ENCODE measurements around the gene PREX1. TPM values are rescaled to one million over a fixed set of nuclear protein-coding genes. Genes with fewer than 3 reads are reported as not detected.

PREX1 gene
- total and polyA plus RNA-seq, 2 of the 4 experiments (the other 2 are of a cell fraction), result 0.67 to 0.72 TPM

DNA sequence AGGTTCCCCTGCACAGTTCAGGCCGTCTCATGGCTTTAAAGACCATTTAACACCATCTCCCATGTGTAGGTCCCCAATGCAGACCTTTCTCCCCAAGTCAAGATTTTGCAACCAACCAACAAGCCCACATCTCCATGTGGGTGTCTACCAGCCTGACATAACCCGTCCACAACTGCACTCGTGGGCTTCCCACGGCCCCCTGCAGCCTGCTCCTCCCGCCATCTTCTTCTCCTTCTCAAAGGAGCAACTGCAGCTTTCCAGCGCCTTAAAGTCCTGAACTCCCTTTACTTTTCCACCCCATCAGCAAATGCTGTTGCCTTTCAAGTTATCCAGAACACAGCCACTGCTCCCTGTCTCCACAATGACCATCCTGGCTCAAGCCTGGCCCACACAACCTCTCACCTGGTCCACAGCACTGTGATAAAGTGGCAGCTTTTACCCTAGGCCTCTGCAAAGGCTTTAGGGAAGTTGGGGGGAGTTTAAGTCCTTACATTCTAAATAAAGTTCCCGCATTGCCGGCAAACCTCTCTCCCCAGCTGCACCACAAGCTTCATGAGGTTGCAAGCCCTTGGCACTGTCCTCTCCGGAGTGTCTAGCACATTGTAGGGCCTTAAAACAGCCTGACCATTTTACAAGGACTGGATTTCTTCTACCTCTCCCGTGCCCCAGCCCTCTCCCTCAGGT, 140.5 kb downstream of the PREX1 start:
- Histone ChIP-seq H3K9ac (ENCODE audit: low read depth, low read length) (no peak overlapping the region), H3K4me1 (ENCODE audit: control insufficient read depth, insufficient read depth, low read length) (peaks cover 7% of the 10 kb centered on the region; the same call in 1 of the 2 replicates), H2AK5ac (ENCODE audit: low read depth, low read length) (no peak overlapping the region), H3K9me1 (ENCODE audit: insufficient read depth, low read length) (peaks cover 3% of the 10 kb centered on the region; the same call in 1 of the 2 replicates), H2BK5ac (ENCODE audit: low read depth, low read length, poor library complexity, severe bottlenecking) (no peak overlapping the region), H2BK120ac (ENCODE audit: low read depth, low read length) (no peak overlapping the region), H3K4me3 (ENCODE audit: insufficient read depth, low read depth, low read length) (no peak overlapping the region), H3K4ac (ENCODE audit: low read depth, low read length) (no peak overlapping the region), H2AFZ (replicated peaks; ENCODE audit: low read length, poor library complexity) (no peak overlapping the region), H2BK20ac (ENCODE audit: low read depth, low read length) (no peak overlapping the region), H3K27ac (ENCODE audit: insufficient read depth, low read length) (no peak overlapping the region), H3K14ac (replicated peaks; ENCODE audit: low read depth, low read length) (no peak overlapping the region), H3K79me1 (ENCODE audit: low read depth in 1 of 2, low read length in 2 of 2) (no peaks in the 10 kb centered on the region), H3K56ac (ENCODE audit: extremely low read depth, insufficient read depth, low read length) (no peak overlapping the region), H4K5ac (ENCODE audit: low read depth, low read length) (no peak overlapping the region), H2BK15ac (ENCODE audit: low read depth, low read length) (no peak overlapping the region), H3K9me3 (ENCODE audit: control insufficient read depth, insufficient read depth, low read length) (no peaks in the 10 kb centered on the region), H3K18ac (ENCODE audit: low read depth, low read length) (no peak overlapping the region), H2AK9ac (replicated peaks; ENCODE audit: low read depth, low read length, poor library complexity) (no peak overlapping the region), H3K27me3 (ENCODE audit: control insufficient read depth, insufficient read depth, low read length) (no peaks in the 10 kb centered on the region), H4K91ac (ENCODE audit: insufficient read depth, low read depth, low read length) (no peak overlapping the region), H3K36me3 (ENCODE audit: control insufficient read depth, insufficient read depth, low read length) (no peaks in the 10 kb centered on the region), H4K20me1 (ENCODE audit: insufficient read depth, low read length) (no peaks in the 10 kb centered on the region), H4K8ac (ENCODE audit: low read depth in 2 of 2, low read length in 2 of 2) (no peak overlapping the region), H3K4me2 (ENCODE audit: low read depth, low read length) (no peak overlapping the region), H3K23ac (ENCODE audit: low read depth, low read length) (no peak overlapping the region)
- BruUV-seq (replicated peaks), result no TSS peak
- ChIA-PET CTCF (no interaction called here), POLR2A (ENCODE audit: unreplicated experiment) (no interaction called here)
- 100% methylated on average over 4 of the region's 10 CpGs; no CpG with 5 or more reads in 1 of the 2 experiments for WGBS, 2 experiments (ENCODE audit: extremely low coverage in 2 of 2, insufficient read length in 1 of 2)
- intact Hi-C loops (cut with micrococcal nuclease) (no loop called here), dilution Hi-C loops (cut with HindIII; ENCODE audit: low sequenced_read_pairs, unreplicated experiment) (no loop called here), in situ Hi-C loops (cut with MboI; ENCODE audit: low sequenced_read_pairs) (no loop called here)
- no peak for ATAC-seq (ENCODE audit: low read depth)
- no peak for DNase-seq
- no peak for TF ChIP-seq NFE2L2 (IDR thresholded peaks at IDR 0.05; ENCODE audit: low read depth, low read length)
